H1 (cell line): ENCODE data around the gene HTR4. TPM values are rescaled to one million over a fixed set of nuclear protein-coding genes. Genes with fewer than 3 reads are reported as not detected.

Source experiments
- CTCF ChIA-PET: fragments of 300-600 bp; sonication (Branson Sonifier 250); formaldehyde crosslinking; loops from one replicate; lab custom pipeline; 2021; ENCODE audit not compliant: partially characterized antibody; lab: Charles Lee
- POLR2A ChIA-PET: fragments of 300-600 bp; sonication (Branson Sonifier 250); formaldehyde crosslinking; loops from one replicate; lab custom pipeline; 2021; ENCODE audit warnings: inconsistent platforms; ENCODE audit not compliant: partially characterized antibody; lab: Charles Lee
- DNase-seq, 2 experiments: peaks; one replicate each; pipeline versions ENCODE4 v3.0.0 to v3.0.0-alpha.2; 2010 to 2022; ENCODE audit warnings: low spot score in 2 of 2, low read depth in 1 of 2, mixed read lengths in 1 of 2
- FAIRE-seq: peaks from 2 replicates; lab custom pipeline; 2011; peaks lifted over from hg19 to GRCh38; lab: Jason Lieb, UNC
- H2AFZ ChIP-seq: 2 replicates; pipeline ENCODE4 v1.8.1; 2012; ENCODE audit warnings: low read length, inconsistent platforms
- H2AK5ac ChIP-seq: 2 replicates; pipeline ENCODE4 v1.6.1; 2013; ENCODE audit warnings: low read depth, low read length
- H2BK120ac ChIP-seq: replicated peaks from 2 replicates; pipeline ENCODE3; 2013; ENCODE audit warnings: low read depth, low read length, inconsistent platforms
- H2BK12ac ChIP-seq: 2 replicates; pipeline ENCODE4 v1.6.1; 2013; ENCODE audit warnings: low read depth, low read length
- H2BK15ac ChIP-seq: 2 replicates; pipeline ENCODE4 v1.6.1; 2013; ENCODE audit warnings: low read length
- H2BK20ac ChIP-seq: 2 replicates; pipeline ENCODE4 v1.6.1; 2013; ENCODE audit warnings: low read length
- H2BK5ac ChIP-seq: 2 replicates; pipeline ENCODE4 v1.6.1; 2013; ENCODE audit warnings: low read depth, low read length
- H3K14ac ChIP-seq: 2 replicates; pipeline ENCODE4 v1.6.1; 2013; ENCODE audit warnings: inconsistent platforms; ENCODE audit not compliant: insufficient read length
- H3K18ac ChIP-seq: 2 replicates; pipeline ENCODE4 v1.6.1; 2013; ENCODE audit warnings: low read length; ENCODE audit errors: extremely low read depth
- H3K23ac ChIP-seq: 2 replicates; pipeline ENCODE4 v1.6.1; 2013; ENCODE audit warnings: inconsistent platforms; ENCODE audit not compliant: insufficient read length
- H3K23me2 ChIP-seq: 2 replicates; pipeline ENCODE4 v1.6.1; 2013; ENCODE audit warnings: low read depth, low read length
- H3K27ac ChIP-seq: 2 replicates; pipeline ENCODE4 v1.6.1; 2011; ENCODE audit warnings: low read depth, low read length, inconsistent platforms
- H3K27me3 ChIP-seq, 4 experiments: replicated peaks in 1 of 4; 1 replicate in 1 of 4; 2 replicates in 3 of 4; pipeline versions ENCODE4 v1.6.1 to v1.8.1; 2011 to 2013; ENCODE audit warnings: low read length in 3 of 4, mild to moderate bottlenecking in 3 of 4, inconsistent platforms in 2 of 4, mixed read lengths in 2 of 4, moderate library complexity in 1 of 4; ENCODE audit not compliant: control insufficient read depth in 3 of 4, insufficient read depth in 3 of 4; ENCODE audit errors: extremely low read depth in 1 of 4
- H3K36me3 ChIP-seq, 4 experiments: 2 replicates each; pipeline versions ENCODE4 v1.6.1 to v1.8.1; 2011 to 2013; ENCODE audit warnings: mild to moderate bottlenecking in 4 of 4, low read length in 3 of 4, moderate library complexity in 2 of 4, control low read depth in 1 of 4, inconsistent platforms in 1 of 4; ENCODE audit not compliant: insufficient read depth in 4 of 4, control insufficient read depth in 2 of 4
- H3K4ac ChIP-seq: replicated peaks from 2 replicates; pipeline ENCODE3; 2013; ENCODE audit warnings: low read length, low read depth, mixed read lengths, inconsistent platforms; ENCODE audit not compliant: insufficient read length
- H3K4me1 ChIP-seq, 4 experiments: replicated peaks in 1 of 4; 1 replicate in 1 of 4; 2 replicates in 3 of 4; pipeline versions ENCODE4 v1.6.1 to v1.8.1; 2011 to 2013; ENCODE audit warnings: low read length in 3 of 4, inconsistent platforms in 2 of 4, mixed read lengths in 1 of 4; ENCODE audit not compliant: insufficient read depth in 4 of 4, control insufficient read depth in 3 of 4
- H3K4me2 ChIP-seq, 2 experiments: 2 replicates each; pipeline versions ENCODE4 v1.6.1 to v1.8.1; 2011 to 2013; ENCODE audit warnings: low read depth in 2 of 2, low read length in 2 of 2, control low read depth in 1 of 2, inconsistent platforms in 1 of 2, mild to moderate bottlenecking in 1 of 2; ENCODE audit not compliant: insufficient read depth in 1 of 2
- H3K4me3 ChIP-seq, 4 experiments: fragments of 200-600, 300-600 bp in 1 of 4; sonication (generic), shearing (Covaris generic), sonication (Bioruptor Twin) in 1 of 4; 2 replicates each; pipeline versions ENCODE4 v1.5.1 to v1.8.1; 2011 to 2016; ENCODE audit warnings: low read length in 4 of 4, low read depth in 3 of 4, control low read depth in 2 of 4, inconsistent platforms in 2 of 4, mild to moderate bottlenecking in 2 of 4, mixed read lengths in 1 of 4, moderate library complexity in 1 of 4; ENCODE audit not compliant: insufficient read depth in 2 of 4; ENCODE audit errors: extremely low read depth in 1 of 4
- H3K56ac ChIP-seq: replicated peaks from 2 replicates; pipeline ENCODE3; 2013; ENCODE audit warnings: low read depth, mild to moderate bottlenecking, mixed read lengths, low read length, inconsistent platforms; ENCODE audit not compliant: insufficient read length
- H3K79me1 ChIP-seq: 2 replicates; pipeline ENCODE4 v1.6.1; 2013; ENCODE audit warnings: low read depth, low read length, control low read depth
- H3K79me2 ChIP-seq, 2 experiments: 2 replicates each; pipeline versions ENCODE4 v1.6.1 to v1.8.1; 2012 to 2013; ENCODE audit warnings: low read length in 2 of 2, mild to moderate bottlenecking in 2 of 2, inconsistent platforms in 1 of 2; ENCODE audit not compliant: insufficient read depth in 2 of 2, control insufficient read depth in 1 of 2
- H3K9ac ChIP-seq, 4 experiments: replicated peaks in 1 of 4; 1 replicate in 1 of 4; 2 replicates in 3 of 4; pipeline versions ENCODE4 v1.6.1 to v1.8.1; 2011 to 2013; ENCODE audit warnings: low read depth in 3 of 4, low read length in 3 of 4, control low read depth in 2 of 4, mild to moderate bottlenecking in 2 of 4, moderate library complexity in 2 of 4, inconsistent platforms in 1 of 4; ENCODE audit errors: extremely low read depth in 1 of 4
- H3K9me3 ChIP-seq, 2 experiments: 2 replicates each; pipeline versions ENCODE4 v1.6.1 to v1.8.1; 2012 to 2013; ENCODE audit warnings: mild to moderate bottlenecking in 2 of 2, moderate library complexity in 2 of 2, control low read depth in 1 of 2, inconsistent platforms in 1 of 2, low read depth in 1 of 2, low read length in 1 of 2, mixed read lengths in 1 of 2; ENCODE audit not compliant: insufficient read depth in 2 of 2
- H4K20me1 ChIP-seq, 2 experiments: replicated peaks in 1 of 2; 2 replicates each; pipeline versions ENCODE3 to v1.8.1; 2011 to 2013; ENCODE audit warnings: inconsistent platforms in 2 of 2, low read length in 2 of 2, mild to moderate bottlenecking in 1 of 2; ENCODE audit not compliant: insufficient read depth in 2 of 2, control insufficient read depth in 1 of 2
- H4K5ac ChIP-seq: 2 replicates; pipeline ENCODE4 v1.6.1; 2013; ENCODE audit warnings: low read length, low read depth, mixed read lengths, inconsistent platforms; ENCODE audit not compliant: insufficient read length
- H4K8ac ChIP-seq: 2 replicates; pipeline ENCODE4 v1.8.0; 2013; ENCODE audit warnings: mild to moderate bottlenecking, moderate library complexity, low read length, inconsistent platforms; ENCODE audit not compliant: insufficient read depth; ENCODE audit errors: extremely low read depth
- H4K91ac ChIP-seq: replicated peaks from 2 replicates; pipeline ENCODE3; 2013; ENCODE audit warnings: low read length, mixed read lengths, inconsistent platforms; ENCODE audit not compliant: insufficient read length
- BCL11A ChIP-seq, 2 experiments: IDR thresholded peaks; one replicate each; pipeline ENCODE4 v1.6.1; 2011; ENCODE audit warnings: low read depth in 2 of 2, low read length in 2 of 2, mild to moderate bottlenecking in 2 of 2
- BRCA1 ChIP-seq: IDR thresholded peaks from 2 replicates; pipeline ENCODE4 v1.6.1; 2012; ENCODE audit warnings: low read depth, low read length, improper control_type of control experiment
- CTBP2 ChIP-seq: IDR thresholded peaks from 2 replicates; pipeline ENCODE4 v1.7.0; 2011; ENCODE audit warnings: borderline replicate concordance, mild to moderate bottlenecking, moderate library complexity, mixed read lengths, low read length; ENCODE audit not compliant: insufficient read depth, insufficient read length
- FOSL1 ChIP-seq: IDR thresholded peaks from 2 replicates; pipeline ENCODE4 v1.6.1; 2011; ENCODE audit warnings: mild to moderate bottlenecking, low read depth, low read length, moderate library complexity; ENCODE audit not compliant: insufficient read depth
- JUN ChIP-seq: IDR thresholded peaks from 2 replicates; pipeline ENCODE4 v1.6.1; 2011; ENCODE audit warnings: low read depth, mild to moderate bottlenecking, improper control_type of control experiment, low read length
- POLR2A ChIP-seq, 2 experiments: IDR thresholded peaks; 1 replicate in 1 of 2; 2 replicates in 1 of 2; pipeline ENCODE4 v1.6.1; 2011; ENCODE audit warnings: low read depth in 2 of 2, low read length in 2 of 2, mild to moderate bottlenecking in 2 of 2; ENCODE audit errors: control extremely low read depth in 1 of 2
- RBBP5 ChIP-seq: IDR thresholded peaks from 2 replicates; pipeline ENCODE4 v1.7.1; 2012; ENCODE audit warnings: low read depth, mild to moderate bottlenecking, inconsistent platforms, low read length, moderate library complexity, borderline replicate concordance
- TAF7 ChIP-seq: optimal IDR thresholded peaks from 2 replicates; pipeline ENCODE3; 2011; ENCODE audit warnings: low read depth, mild to moderate bottlenecking, inconsistent platforms, low read length, moderate library complexity, borderline replicate concordance
- YY1 ChIP-seq: IDR thresholded peaks from 2 replicates; pipeline ENCODE4 v1.6.1; 2011; ENCODE audit warnings: low read depth, mild to moderate bottlenecking, low read length
- WGBS, 2 experiments: shearing (Covaris generic) in 1 of 2; methylation state at CpG; one replicate each; pipeline versions ENCODE4 v1.1.6 to v1.1.7; 2013 to 2015; ENCODE audit warnings: low lambda C conversion rate in 2 of 2, mixed read lengths in 2 of 2, inconsistent platforms in 1 of 2, low coverage in 1 of 2, missing lambda C conversion rate in 1 of 2; ENCODE audit not compliant: insufficient replicate concordance in 2 of 2, insufficient coverage in 1 of 2, insufficient read length in 1 of 2; ENCODE audit errors: extremely low coverage in 1 of 2, missing lambda C conversion rate in 1 of 2; 5-methylcytosine and 5-hydroxymethylcytosine counted together
- polyA plus RNA-seq, 7 experiments: library from polyadenylated mRNA; depleted of rRNA in 3 of 7; stranded (reverse) in 5 of 7; unstranded in 2 of 7; fragments of >200 nt in 5 of 7; fragments of 200-250 nt in 2 of 7; gene quantifications; 1 replicate in 5 of 7; 2 replicates in 1 of 7; 4 replicates in 1 of 7; pipeline versions ENCODE4 v1.2.1 to v1.2.3, GENCODE V29; 2011 to 2013; ENCODE audit warnings: missing spikeins in 2 of 7, mixed read lengths in 2 of 7
- total RNA-seq: library from RNA; stranded (reverse); fragmentation: NEBNext Ultra II Directional; extraction: Animal tissue kit (Norgen Biotek cat#: 25700); gene quantifications from 2 replicates; pipeline ENCODE4 v1.2.1, GENCODE V29; 2021
- TF ChIP-seq, protein P1 (sequence below): IDR thresholded peaks from 2 replicates; pipeline ENCODE4 v1.6.1; 2012; ENCODE audit warnings: low read length, inconsistent platforms

HTR4 gene
- total and polyA plus RNA-seq, 2 of the 8 experiments (the other 6 are each of a cell fraction or from before 2014, with no cell fraction given), result not detected

DNA sequence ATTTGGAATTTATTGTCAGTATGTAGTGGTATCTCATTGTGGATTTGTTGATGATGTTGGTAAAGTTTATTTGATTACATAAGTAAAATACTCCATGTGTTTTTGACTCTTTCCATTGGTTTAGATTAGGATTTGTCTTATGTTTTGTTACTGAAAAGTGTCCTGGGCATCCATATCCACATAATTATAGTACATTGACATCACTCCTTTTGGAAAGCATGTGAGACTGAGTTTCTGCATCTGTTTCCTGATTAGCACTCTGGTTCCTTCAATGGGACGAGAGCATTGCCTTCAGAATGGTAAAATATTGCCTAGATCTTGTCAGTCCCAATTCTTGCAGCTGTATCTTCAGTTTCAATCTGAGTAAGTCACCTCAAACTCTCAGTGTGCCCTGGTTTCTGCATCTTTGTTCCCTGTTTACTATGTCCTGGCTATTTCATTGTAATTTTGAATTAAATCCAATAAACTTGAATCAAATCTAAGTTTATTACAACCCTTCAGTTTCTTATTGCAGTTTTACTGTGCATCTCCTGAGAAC is 142.4 kb downstream of the HTR4 start:
- H3K36me3 ChIP-seq, result no peaks in the 10 kb centered on the region
- H3K4me1 ChIP-seq, result no peaks in the 10 kb centered on the region
- POLR2A ChIA-PET, result no interaction called here

More for the DNA sequence above, 142.4 kb downstream of the HTR4 start:
- no peak overlapping the region for H3K14ac ChIP-seq
- CTCF ChIA-PET, result no interaction called here
- H3K27ac ChIP-seq, result no peak overlapping the region
- no peak overlapping the region for H2BK120ac ChIP-seq
- H3K4ac ChIP-seq, result no peak overlapping the region
- H3K23ac ChIP-seq, result no peak overlapping the region
- H4K8ac ChIP-seq, result no peak overlapping the region
- no peak overlapping the region for H2BK5ac ChIP-seq
- H3K4me3 ChIP-seq, result no peak overlapping the region
- H2BK15ac ChIP-seq, result no peak overlapping the region
- H2AK5ac ChIP-seq, result no peak overlapping the region
- no peak overlapping the region for H2AFZ ChIP-seq
- no peak for TF ChIP-seq FOSL1
- TF ChIP-seq TAF7, result no peak
- no peak for TF ChIP-seq BCL11A (IDR thresholded peaks at IDR 0.05; ENCODE audit: low read depth in 2 of 2, low read length in 2 of 2)
- TF ChIP-seq, protein P1, sequence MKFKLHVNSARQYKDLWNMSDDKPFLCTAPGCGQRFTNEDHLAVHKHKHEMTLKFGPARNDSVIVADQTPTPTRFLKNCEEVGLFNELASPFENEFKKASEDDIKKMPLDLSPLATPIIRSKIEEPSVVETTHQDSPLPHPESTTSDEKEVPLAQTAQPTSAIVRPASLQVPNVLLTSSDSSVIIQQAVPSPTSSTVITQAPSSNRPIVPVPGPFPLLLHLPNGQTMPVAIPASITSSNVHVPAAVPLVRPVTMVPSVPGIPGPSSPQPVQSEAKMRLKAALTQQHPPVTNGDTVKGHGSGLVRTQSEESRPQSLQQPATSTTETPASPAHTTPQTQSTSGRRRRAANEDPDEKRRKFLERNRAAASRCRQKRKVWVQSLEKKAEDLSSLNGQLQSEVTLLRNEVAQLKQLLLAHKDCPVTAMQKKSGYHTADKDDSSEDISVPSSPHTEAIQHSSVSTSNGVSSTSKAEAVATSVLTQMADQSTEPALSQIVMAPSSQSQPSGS, result no peak
- TF ChIP-seq CTBP2, result no peak
- no peak for TF ChIP-seq POLR2A (IDR thresholded peaks at IDR 0.05; ENCODE audit: control extremely low read depth in 1 of 2, low read depth in 2 of 2, low read length in 2 of 2)
- no peak for TF ChIP-seq BRCA1
- no peak for TF ChIP-seq YY1
- TF ChIP-seq JUN, result no peak
- no peak for TF ChIP-seq RBBP5
- TF ChIP-seq, all 59 proteins: peak for 0
- H2BK20ac ChIP-seq, result no peak overlapping the region
- peaks cover 0 to 1% (median 0%) of the 10 kb centered on the region in 4 experiments; a peak in 1 of 7 replicates for H3K27me3 ChIP-seq
- no peaks in the 10 kb centered on the region for H3K9me3 ChIP-seq
- no peaks in the 10 kb centered on the region for H3K23me2 ChIP-seq
- H3K79me2 ChIP-seq, result no peaks in the 10 kb centered on the region
- FAIRE-seq, result no peak
- no peak overlapping the region for H3K18ac ChIP-seq
- no peak overlapping the region for H3K4me2 ChIP-seq
- H3K9ac ChIP-seq, result no peak overlapping the region
- no peak overlapping the region for H2BK12ac ChIP-seq
- 67% methylated on average over 1 of the region's 1 CpG; no CpG with 5 or more reads in 1 of the 2 experiments for WGBS, 2 experiments
- DNase-seq, result no peak
- H4K5ac ChIP-seq, result no peak overlapping the region
- H3K79me1 ChIP-seq, result no peaks in the 10 kb centered on the region
- no peak overlapping the region for H3K56ac ChIP-seq
- no peak overlapping the region for H4K91ac ChIP-seq
- H4K20me1 ChIP-seq, result no peaks in the 10 kb centered on the region
